Activated T-helper 9 cell treated with anti-CD3 and anti-CD28 coated beads, Interleukin-2, amount 50 U/mL, for 16 hours (primary cell): ENCODE measurements around the gene FRMD5.
"Not testable (repeated sequence)": the region's sequence is repeated elsewhere in the genome, so short reads cannot be mapped to it uniquely, and the experiment has no call there.

Source experiments
- DNase-seq: peaks from one replicate; pipeline ENCODE4 v3.0.0-alpha.2; 2020; ENCODE audit warnings: low read depth

The FRMD5 gene

DNA sequence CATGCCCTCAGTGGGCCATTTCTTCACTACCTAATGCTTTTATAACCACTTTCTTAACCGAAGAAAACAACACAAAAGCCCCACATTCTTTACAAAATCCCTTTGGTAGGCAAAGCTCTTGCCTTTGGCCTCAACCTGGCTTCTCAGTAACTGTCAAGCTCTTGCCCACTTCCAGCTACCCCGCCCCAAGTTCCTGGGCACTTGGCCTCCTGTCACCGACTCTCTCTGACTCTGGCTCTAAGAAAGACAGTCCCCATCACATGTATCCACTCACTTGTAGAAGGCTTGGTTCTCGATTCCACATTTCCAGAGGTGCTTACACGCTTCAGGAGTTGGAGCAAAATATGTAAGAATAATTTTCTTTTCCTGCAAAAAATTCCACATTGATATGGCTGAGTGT, 307.2 kb downstream of the FRMD5 start:
- no peak for DNase-seq

DNA sequence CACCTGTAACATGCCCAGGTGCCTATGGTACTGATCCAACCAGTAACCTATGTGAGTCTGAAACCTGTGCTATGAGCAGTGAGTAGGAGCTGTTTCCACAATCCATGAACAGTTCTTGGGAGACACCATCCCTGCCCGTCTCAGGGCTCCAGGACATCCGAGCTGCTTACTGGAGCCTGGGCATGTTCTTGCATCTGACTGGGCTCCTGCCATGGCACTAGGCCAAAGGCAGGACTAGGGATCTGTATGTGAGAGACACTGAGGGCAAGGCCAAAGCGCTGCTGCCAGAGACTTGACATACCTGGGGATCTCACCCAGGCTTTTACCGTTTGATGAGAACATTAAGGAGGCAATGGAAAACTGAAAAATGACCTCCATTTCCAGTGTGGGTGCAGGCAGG, 308.5 kb downstream of the FRMD5 start:
- DNase-seq: no peak

DNA sequence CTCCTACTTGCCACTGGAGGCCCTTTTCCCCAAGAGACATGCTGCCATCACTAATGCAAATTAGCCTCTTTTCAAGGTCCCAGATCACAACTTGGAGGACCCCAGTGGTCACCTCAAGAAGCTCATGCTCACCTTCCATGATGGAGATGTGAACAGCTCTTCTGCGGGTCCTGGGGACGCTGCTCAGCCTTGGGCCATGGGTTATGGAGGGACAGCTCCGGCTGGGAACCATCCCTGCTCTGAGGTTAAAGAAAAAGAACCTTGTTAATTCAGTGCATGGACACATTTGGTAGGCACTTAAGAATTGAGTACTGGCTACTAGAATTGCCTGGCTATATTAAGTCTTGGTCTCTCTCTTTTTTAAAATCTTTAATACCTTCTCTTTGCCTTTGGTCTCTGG, 311.5 kb downstream of the FRMD5 start:
- DNase-seq: no peak

- DNase-seq: no peak
Observed at GRCh38 chr15:43881944-43882343, 313.1 kb downstream of the FRMD5 start.

- no peak for DNase-seq
Observed at GRCh38 chr15:43881245-43881644, 313.8 kb downstream of the FRMD5 start.

DNA sequence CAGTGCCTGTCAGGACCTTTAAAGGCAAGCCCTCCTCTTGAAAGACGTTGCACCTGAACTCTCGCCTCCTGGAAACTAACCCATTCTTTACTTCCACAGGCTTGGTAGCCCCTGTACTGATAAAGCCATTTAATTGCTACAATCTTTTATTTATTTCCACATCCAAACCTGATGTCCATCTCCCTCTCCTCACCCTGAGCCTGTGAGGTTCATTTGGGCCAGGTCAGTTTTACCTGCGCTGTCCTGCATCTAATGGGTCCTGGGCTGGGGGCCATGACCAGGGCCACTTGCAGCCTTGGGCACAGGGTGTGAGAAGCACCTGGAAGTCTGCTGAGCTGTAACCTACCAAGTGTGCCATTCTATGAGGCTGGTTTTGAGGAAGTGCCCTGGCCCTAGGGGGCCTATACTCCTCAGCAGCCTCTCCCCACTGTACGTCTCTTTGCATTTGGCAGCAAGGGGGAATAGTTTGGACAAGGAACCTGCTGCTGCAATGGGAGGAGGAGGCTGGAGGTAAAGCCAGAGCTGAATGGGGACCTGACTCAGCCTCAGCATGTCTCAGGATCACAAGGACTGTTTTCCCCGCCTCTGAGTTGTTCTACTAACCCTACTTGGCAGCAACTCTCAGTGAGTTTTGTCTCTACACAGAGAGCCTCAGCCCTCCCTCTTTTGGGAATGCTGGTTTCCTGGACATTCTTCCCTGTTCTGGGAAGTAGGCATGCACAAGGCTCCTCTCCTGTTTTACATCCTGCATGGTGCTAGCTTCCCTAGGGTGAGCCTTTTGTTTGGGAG, 314.5 kb downstream of the FRMD5 start:
- no peak for DNase-seq

DNA sequence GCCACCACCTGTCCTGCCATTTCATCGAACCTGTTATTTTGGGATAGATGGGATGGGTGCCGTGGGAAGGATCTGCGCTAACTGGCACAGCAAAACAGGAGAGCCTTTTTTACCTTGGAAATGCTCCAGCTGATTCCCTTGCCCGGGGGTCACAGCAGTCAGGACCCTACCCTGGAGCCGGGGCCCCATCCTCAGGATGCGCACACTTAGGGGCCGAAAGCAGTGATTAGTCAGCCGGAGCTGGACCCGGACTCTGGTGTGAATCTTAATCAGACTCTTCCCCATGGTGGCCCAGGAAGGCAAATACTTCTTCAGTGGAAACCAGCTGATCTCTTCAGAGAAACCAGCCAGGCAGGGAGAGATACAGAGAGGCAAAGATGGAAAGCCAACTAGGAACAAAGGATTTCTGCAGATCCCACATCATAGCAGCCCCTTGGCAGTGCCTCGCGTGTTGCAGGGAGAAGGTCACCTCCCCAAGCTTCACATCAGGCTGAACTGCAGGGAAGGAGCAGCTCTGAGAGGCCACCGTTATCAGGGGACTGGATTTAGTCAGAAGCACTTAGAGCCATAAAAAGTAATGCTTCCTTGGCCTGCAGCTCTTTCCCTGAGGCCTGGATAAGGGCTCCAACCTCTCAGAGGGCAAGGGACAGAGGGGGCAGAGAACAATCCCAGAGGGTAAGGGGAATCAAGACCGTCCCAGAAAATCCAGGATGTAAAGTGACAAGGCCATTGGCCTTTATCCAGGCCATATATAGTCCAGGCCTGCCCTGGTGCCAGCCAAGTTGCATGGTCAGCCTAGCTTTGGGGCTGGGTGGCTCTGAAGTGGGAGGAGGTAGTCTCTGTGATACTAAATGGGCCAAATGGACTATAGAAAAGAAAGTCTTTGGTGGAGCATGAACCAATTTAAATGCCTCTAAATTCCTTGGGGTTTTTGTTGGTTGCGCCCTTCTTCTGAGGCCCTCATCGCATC, 315.4 kb downstream of the FRMD5 start:
- DNase-seq: no peak

- no peak for DNase-seq
Observed at GRCh38 chr15:43878446-43878845, 316.6 kb downstream of the FRMD5 start.

DNA sequence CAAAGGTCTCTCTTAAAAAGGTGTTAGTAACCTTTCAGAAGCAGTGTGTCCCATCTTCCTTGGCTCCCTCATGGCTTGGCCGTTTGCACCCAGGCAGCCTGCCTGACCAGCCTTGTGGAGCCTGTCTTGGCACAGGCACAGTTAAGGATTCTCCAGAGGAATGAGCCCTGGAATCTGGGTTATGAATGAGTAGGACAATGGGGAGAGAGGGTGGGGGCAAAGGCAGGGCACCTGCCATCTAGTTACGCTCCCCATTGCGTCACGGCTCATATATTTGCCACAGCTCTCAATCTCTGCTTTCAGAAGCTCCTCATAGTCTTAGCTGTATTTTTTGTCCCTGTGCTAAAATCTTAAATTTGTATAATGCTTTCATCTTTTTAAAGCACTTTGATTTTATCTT, 317.7 kb downstream of the FRMD5 start:
- DNase-seq: no peak

DNA sequence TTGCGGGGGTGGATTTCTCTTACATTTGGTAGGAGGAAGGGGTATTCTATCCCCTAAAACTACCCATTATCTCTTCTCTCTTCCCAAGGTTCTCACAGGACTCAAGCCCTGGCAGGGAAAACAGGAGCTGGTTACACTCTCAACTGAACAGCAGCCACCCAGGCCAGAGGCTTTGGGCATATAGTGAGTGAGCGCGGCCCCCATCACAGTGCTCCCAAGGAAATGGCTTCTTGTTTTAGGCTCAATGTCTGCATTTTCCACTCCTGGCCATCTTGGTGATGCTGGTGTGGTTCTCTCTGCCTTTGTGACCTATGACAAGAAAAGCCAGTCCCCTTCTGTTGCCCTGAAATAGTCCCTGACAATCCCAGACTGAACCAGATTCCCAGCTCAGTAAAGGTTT, 318.2 kb downstream of the FRMD5 start:
- DNase-seq: no peak

GRCh38 chr15:43873651-43874050, 321.4 kb downstream of the FRMD5 start:
- no peak for DNase-seq

- no peak for DNase-seq
Observed at GRCh38 chr15:43872416-43873020, 322.6 kb downstream of the FRMD5 start.

DNA sequence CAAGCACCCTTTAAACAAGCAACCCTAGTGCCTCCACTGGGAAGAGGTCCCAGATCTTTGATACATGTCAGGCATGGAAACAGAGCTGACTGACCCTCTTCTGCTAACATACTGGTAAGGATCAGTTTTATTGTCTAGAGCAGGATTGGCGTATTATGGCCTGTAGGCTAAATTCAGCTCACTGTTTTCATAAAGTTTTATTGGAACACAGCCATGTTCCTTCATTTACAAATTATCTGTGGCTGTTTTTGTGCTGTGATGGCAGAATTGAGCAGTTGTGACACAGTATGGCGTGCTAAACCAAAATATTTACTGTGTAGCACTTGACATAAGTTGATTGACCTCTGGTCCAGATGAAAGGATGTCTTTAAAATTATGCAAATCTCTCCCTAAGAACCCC, 323.2 kb downstream of the FRMD5 start:
- no peak for DNase-seq

DNA sequence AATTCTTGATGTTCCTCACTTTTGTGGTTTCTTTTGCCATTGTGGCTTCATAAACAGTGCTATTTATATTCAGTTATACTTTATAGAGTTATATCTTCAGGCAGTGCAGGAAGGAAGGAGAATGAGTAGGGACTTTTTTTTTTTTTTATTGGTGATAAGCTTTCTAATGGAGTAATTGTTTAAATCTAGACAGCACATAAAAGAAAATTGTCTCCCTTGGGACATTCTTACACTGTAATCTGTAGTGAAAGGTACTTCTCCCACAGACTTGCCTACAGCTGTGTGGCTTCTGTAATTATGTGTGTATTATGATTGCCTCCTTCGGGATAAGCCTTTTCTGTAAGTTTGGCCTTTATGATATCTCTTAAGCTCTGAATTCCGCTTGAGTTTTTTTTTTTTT, 326.7 kb downstream of the FRMD5 start:
- DNase-seq: no peak

- DNase-seq: no peak
Observed at GRCh38 chr15:43867096-43867495, 328.0 kb downstream of the FRMD5 start.

DNA sequence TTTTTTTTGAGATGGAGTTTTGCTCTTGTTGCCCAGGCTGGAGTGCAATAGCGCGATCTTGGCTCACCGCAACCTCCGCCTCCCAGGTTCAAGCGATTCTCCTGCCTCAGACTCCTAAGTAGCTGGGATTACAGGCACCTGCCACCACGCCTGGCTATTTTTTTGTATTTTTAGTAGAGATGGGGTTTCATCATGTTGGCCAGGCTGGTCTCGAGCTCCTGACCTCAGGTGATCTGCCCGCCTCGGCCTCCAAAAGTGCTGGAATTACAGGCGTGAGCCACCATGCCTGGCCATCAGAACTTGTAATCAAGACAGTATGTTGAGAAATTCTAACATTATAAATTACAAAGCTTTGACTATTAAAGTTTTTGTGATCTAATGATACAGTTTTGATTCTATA, 328.4 kb downstream of the FRMD5 start:
- DNase-seq: not testable (repeated sequence)

- DNase-seq: no peak
Observed at GRCh38 chr15:43859546-43859945, 335.5 kb downstream of the FRMD5 start.

GRCh38 chr15:43854801-43855200, 340.3 kb downstream of the FRMD5 start:
- no peak for DNase-seq

GRCh38 chr15:43852607-43853006, 342.5 kb downstream of the FRMD5 start:
- no peak for DNase-seq

- no peak for DNase-seq
Observed at GRCh38 chr15:43851251-43851650, 343.8 kb downstream of the FRMD5 start.

- DNase-seq: no peak
Observed at GRCh38 chr15:43845421-43845820, 349.6 kb downstream of the FRMD5 start.

DNA sequence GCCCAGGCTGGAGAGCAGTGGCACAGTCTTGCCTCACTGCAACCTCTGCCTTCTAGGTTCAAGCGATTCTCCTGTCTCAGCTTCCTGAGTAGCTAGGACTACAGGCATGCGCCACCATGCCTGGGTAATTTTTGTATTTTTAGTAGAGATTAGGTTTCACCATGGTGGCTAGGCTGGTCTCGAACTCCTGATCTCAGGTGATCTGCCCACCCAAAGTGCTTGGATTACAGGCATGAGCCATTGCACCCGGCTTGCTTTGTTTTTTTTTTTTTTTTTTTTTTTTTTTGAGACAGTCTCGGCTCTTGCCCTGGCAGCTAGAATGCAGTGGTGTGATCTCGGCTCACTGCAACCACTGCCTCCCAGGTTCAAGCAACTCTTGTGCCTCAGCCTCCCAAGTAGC, 362.6 kb downstream of the FRMD5 start:
- DNase-seq: not testable (repeated sequence)
